Camera-type eye (tissue), 1 donor: ENCODE measurements around the gene RRP8. TPM values are rescaled to one million over a fixed set of nuclear protein-coding genes. Genes with fewer than 3 reads are reported as not detected.

Experiments
- total RNA-seq: library from RNA; depleted of rRNA; stranded (reverse); fragments of >200 nt; gene quantifications from one replicate; pipeline ENCODE4 v1.2.3, GENCODE V29; 2014

Gene RRP8
- total RNA-seq, result 25.6 TPM

GRCh38 chr11:6603287-6604080 is at the start of gene RRP8, which contains the start of gene ILK:
Gene RRP8 (minus strand): TSS chr11:6603616. CDS start chr11:6603502, 114 bp downstream.
Gene ILK (plus strand): TSS chr11:6603774. CDS start chr11:6604272, 498 bp downstream.

GRCh38 chr11:6619004-6619745 is 15.8 kb upstream of the RRP8 start, which contains the start of gene TPP1:
Gene TPP1 (minus strand): TSS chr11:6619422. CDS start chr11:6619400, 22 bp downstream.

GRCh38 chr11:6612213-6613041 is 9.0 kb upstream of the RRP8 start, which contains the start of gene TAF10:
Gene TAF10 (minus strand): TSS chr11:6612216. CDS start chr11:6612189, 27 bp downstream.

Other genes starting within 250 kb of the RRP8 start
- 31.7 TPM for gene SMPD1, start 213.1 kb downstream of the RRP8 start, total RNA-seq
- gene APBB1, start 184.5 kb downstream of the RRP8 start, total RNA-seq, result 84.1 TPM
- 2.8 TPM for gene HPX, start 162.6 kb downstream of the RRP8 start, total RNA-seq
- 26.2 TPM for gene TRIM3, start 129.7 kb downstream of the RRP8 start, total RNA-seq
- 59.3 TPM for gene ARFIP2, start 122.3 kb downstream of the RRP8 start, total RNA-seq
- gene TIMM10B, start 122.1 kb downstream of the RRP8 start, total RNA-seq, result 47.2 TPM
- 12.1 TPM for gene DNHD1, start 106.3 kb downstream of the RRP8 start, total RNA-seq
- 136 TPM for gene ILK, start 158 bp upstream of the RRP8 start, total RNA-seq
- gene TAF10, start 8.6 kb upstream of the RRP8 start, total RNA-seq, result 16.2 TPM
- gene TPP1, start 15.8 kb upstream of the RRP8 start, total RNA-seq, result 65.5 TPM
- gene DCHS1, start 52.2 kb upstream of the RRP8 start, total RNA-seq, result 84.2 TPM
- 30.1 TPM for gene MRPL17, start 79.7 kb upstream of the RRP8 start, total RNA-seq
- 0.16 TPM for gene OR2AG2, start 168.4 kb upstream of the RRP8 start, total RNA-seq
- gene OR2AG1, start 179.4 kb upstream of the RRP8 start, total RNA-seq, result not detected
- gene OR6A2, start 196.1 kb upstream of the RRP8 start, total RNA-seq, result 0.55 TPM
- gene OR10A5, start 242.1 kb upstream of the RRP8 start, total RNA-seq, result not detected